Measurements from ENCODE around the gene FAM114A2. TPM values are rescaled to one million over a fixed set of nuclear protein-coding genes. Genes with fewer than 3 reads are reported as not detected.
A peak's percentile ranks its signal among the peaks of the same experiment; 100 is the strongest.

FAM114A2 gene
- total and polyA plus RNA-seq, 8 donors: 4.9 to 25.9 (median 11.2) TPM

GRCh38 chr5:154059039-154059430 lies 20.3 kb upstream of the FAM114A2 start:
- Histone ChIP-seq H3K9me3 (no peaks in the 10 kb centered on the region), H3K4me1 (peaks cover 19 to 27% (median 24%) of the 10 kb centered on the region in 4 donors), H3K36me3 (peaks cover under 1 to 16% (median 14%) of the 10 kb centered on the region in 4 donors), H3K4me3 (no peak overlapping the region), H3K27ac (peak overlapping the region in 4 of 5 donors; percentile 5 to 38 (median 8)), H3K27me3 (no peaks in the 10 kb centered on the region)
- DNase-seq: no peak
- TF ChIP-seq POLR2A (IDR thresholded peaks at IDR 0.05) (no peak), POLR2AphosphoS5 (IDR thresholded peaks at IDR 0.05) (no peak), EP300 (IDR thresholded peaks at IDR 0.05) (no peak), CTCF (IDR thresholded peaks at IDR 0.05) (no peak)
- intact Hi-C loops (cut with DNase I; ENCODE audit: low total_unique reads): no loop called here
- WGBS, 5 donors: 20 to 35% (median 31%) methylated on average over 6 of the region's 6 CpGs

- intact Hi-C loops (cut with DNase I; ENCODE audit: low total_unique reads): no loop called here
- Histone ChIP-seq H3K4me1 (peaks cover 19 to 27% (median 24%) of the 10 kb centered on the region in 4 donors), H3K36me3 (peaks cover 7 to 23% (median 21%) of the 10 kb centered on the region in 4 donors), H3K27me3 (no peaks in the 10 kb centered on the region), H3K27ac (peak overlapping the region in 4 of 5 donors; percentile 5 to 38 (median 14)), H3K4me3 (no peak overlapping the region), H3K9me3 (no peaks in the 10 kb centered on the region)
- TF ChIP-seq POLR2AphosphoS5 (IDR thresholded peaks at IDR 0.05) (peak in 2 of 3 donors; percentile 44 to 58), CTCF (IDR thresholded peaks at IDR 0.05) (no peak)
- 26 to 49% (median 36%) methylated on average over 10 of the region's 10 CpGs for WGBS, 5 donors
- peak; percentile 75 to 83 for DNase-seq
Observed at GRCh38 chr5:154058055-154059038, 19.6 kb upstream of the FAM114A2 start.

DNA sequence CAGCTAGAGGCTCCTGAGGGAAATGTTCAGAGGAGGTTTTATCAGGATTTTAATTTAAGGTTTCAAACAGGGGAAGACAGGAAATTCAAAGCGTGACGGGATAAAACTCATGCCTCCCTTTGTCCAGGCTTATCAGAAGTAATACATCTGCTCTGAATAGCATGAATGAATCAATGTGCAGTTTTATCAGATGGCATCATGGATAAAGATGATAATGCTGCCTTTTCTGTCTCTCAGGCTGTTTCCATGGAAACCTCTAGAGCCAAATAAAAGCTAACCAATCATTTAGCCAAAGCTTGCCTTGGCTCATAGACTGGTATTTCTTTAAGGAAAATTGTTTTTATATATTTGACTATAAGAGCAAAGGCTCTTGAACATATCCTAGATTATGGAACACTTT lies 16.5 kb upstream of the FAM114A2 start:
- TF ChIP-seq CTCF (IDR thresholded peaks at IDR 0.05) (no peak), EP300 (IDR thresholded peaks at IDR 0.05) (no peak), POLR2AphosphoS5 (IDR thresholded peaks at IDR 0.05) (no peak), POLR2A (IDR thresholded peaks at IDR 0.05) (no peak)
- Histone ChIP-seq H3K4me3 (no peak overlapping the region), H3K36me3 (peaks cover 12 to 50% (median 47%) of the 10 kb centered on the region in 4 donors), H3K4me1 (peaks cover 19 to 27% (median 24%) of the 10 kb centered on the region in 4 donors), H3K27ac (no peak overlapping the region), H3K27me3 (no peaks in the 10 kb centered on the region), H3K9me3 (no peaks in the 10 kb centered on the region)
- intact Hi-C loops (cut with DNase I; ENCODE audit: low total_unique reads): no loop called here
- no peak for DNase-seq
- 85 to 98% (median 94%) methylated on average over 2 of the region's 2 CpGs for WGBS, 5 donors

DNA sequence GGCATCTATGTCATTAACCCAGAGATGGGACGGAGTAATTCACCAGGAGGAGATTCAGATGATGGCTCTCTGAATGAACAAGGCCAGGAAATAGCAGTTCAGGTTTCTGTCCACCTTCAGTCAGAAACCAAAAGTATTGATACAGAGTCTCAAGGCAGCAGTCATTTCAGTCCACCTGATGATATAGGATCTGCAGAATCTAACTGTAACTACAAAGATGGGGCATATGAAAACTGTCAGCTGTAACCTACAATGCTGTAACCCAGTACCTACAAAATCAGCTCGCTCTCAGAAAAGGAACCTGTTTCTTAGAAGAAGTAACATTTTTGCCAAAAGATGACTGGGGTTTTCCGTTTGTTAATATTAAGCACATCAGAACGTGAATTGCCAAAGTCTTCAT lies 14.8 kb upstream of the FAM114A2 start:
- Histone ChIP-seq H3K36me3 (peaks cover 12 to 55% (median 53%) of the 10 kb centered on the region in 4 donors), H3K27me3 (no peaks in the 10 kb centered on the region), H3K27ac (no peak overlapping the region), H3K4me1 (peaks cover 5 to 30% (median 12%) of the 10 kb centered on the region in 4 donors), H3K4me3 (no peak overlapping the region), H3K9me3 (no peaks in the 10 kb centered on the region)
- intact Hi-C loops (cut with DNase I; ENCODE audit: low total_unique reads): no loop called here
- 89 to 95% (median 93%) methylated on average over 4 of the region's 4 CpGs for WGBS, 5 donors
- no peak for DNase-seq
- TF ChIP-seq EP300 (IDR thresholded peaks at IDR 0.05): no peak
- no peak for TF ChIP-seq POLR2A (IDR thresholded peaks at IDR 0.05)

Measured in stomach (tissue), 9 donors.